Measurements from ENCODE around the gene TLL1. TPM values are rescaled to one million over a fixed set of nuclear protein-coding genes. Genes with fewer than 3 reads are reported as not detected.

The TLL1 gene
- polyA plus RNA-seq, 1 experiment = not detected

GRCh38 chr4:165855191-165855590 is 17.8 kb upstream of the TLL1 start:
- CTCF ChIA-PET = no interaction called here
- Histone ChIP-seq H3K9me3 (ENCODE audit: control insufficient read depth, insufficient read depth, low read length) (no peaks in the 10 kb centered on the region; the same call in 1 of the 2 replicates), H3K27ac (ENCODE audit: low read depth, low read length) (no peak overlapping the region), H3K4me3 (ENCODE audit: low read depth, low read length) (no peak overlapping the region), H3K27me3 (ENCODE audit: control insufficient read depth, insufficient read depth, low read length) (no peaks in the 10 kb centered on the region)
- no peak for DNase-seq (ENCODE audit: low read depth, low spot score)
- POLR2A ChIA-PET = no interaction called here
- TF ChIP-seq, protein P1, sequence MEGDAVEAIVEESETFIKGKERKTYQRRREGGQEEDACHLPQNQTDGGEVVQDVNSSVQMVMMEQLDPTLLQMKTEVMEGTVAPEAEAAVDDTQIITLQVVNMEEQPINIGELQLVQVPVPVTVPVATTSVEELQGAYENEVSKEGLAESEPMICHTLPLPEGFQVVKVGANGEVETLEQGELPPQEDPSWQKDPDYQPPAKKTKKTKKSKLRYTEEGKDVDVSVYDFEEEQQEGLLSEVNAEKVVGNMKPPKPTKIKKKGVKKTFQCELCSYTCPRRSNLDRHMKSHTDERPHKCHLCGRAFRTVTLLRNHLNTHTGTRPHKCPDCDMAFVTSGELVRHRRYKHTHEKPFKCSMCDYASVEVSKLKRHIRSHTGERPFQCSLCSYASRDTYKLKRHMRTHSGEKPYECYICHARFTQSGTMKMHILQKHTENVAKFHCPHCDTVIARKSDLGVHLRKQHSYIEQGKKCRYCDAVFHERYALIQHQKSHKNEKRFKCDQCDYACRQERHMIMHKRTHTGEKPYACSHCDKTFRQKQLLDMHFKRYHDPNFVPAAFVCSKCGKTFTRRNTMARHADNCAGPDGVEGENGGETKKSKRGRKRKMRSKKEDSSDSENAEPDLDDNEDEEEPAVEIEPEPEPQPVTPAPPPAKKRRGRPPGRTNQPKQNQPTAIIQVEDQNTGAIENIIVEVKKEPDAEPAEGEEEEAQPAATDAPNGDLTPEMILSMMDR (IDR thresholded peaks at IDR 0.05; ENCODE audit: low read depth, low read length) = no peak

- no peak for DNase-seq (ENCODE audit: low read depth, low spot score)
- POLR2A ChIA-PET = no interaction called here
- Histone ChIP-seq H3K4me3 (ENCODE audit: low read depth, low read length) (no peak overlapping the region), H3K27ac (ENCODE audit: low read depth, low read length) (no peak overlapping the region), H3K27me3 (ENCODE audit: control insufficient read depth, insufficient read depth, low read length) (no peaks in the 10 kb centered on the region), H3K9me3 (ENCODE audit: control insufficient read depth, insufficient read depth, low read length) (no peaks in the 10 kb centered on the region; the same call in 1 of the 2 replicates)
- CTCF ChIA-PET = no interaction called here
- TF ChIP-seq, protein P1 (IDR thresholded peaks at IDR 0.05; ENCODE audit: low read depth, low read length) = no peak
These were observed 11.7 kb upstream of the TLL1 start for GRCh38 chr4:165861363-165861762.

GRCh38 chr4:165864271-165864670 is 8.8 kb upstream of the TLL1 start:
- no peak for DNase-seq (ENCODE audit: low read depth, low spot score)
- TF ChIP-seq, protein P1 (IDR thresholded peaks at IDR 0.05; ENCODE audit: low read depth, low read length) = no peak
- no peaks in the 10 kb centered on the region for H3K9me3 ChIP-seq (ENCODE audit: control insufficient read depth, insufficient read depth, low read length)
- H3K27me3 ChIP-seq (ENCODE audit: control insufficient read depth, insufficient read depth, low read length) = no peaks in the 10 kb centered on the region
- CTCF ChIA-PET = no interaction called here
- POLR2A ChIA-PET = no interaction called here
- H3K27ac ChIP-seq (ENCODE audit: low read depth, low read length) = no peak overlapping the region
- no peak overlapping the region for H3K4me3 ChIP-seq (ENCODE audit: low read depth, low read length)

DNA sequence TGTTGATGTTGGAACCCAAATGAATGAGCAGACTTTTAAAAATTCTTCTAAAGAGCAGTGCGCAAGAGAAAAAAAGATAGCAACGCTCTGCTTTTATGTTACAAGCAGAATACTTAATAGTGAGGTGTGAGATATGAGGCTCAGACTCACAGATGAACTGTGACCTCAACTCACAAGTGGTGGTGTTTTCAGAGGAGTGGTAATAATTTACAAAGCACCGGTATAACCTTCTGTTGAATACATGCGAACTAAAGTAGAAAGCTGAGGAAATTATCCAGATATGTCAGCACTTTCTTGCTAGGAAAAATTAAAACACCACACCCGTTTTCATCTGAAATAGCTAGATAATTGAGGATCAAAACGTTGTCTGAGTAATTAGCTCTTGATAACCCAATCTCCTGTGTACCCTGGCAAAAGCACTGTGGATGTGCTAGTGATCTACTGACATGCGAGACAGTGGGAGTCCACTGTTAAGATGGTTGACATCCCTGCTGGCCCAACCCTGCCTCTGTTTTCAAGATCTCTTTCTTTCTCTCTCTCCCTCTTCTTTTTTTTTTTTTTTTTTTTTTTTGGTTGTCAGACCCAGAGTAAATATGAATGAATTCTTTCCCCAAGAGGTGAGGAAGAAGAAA is 6.9 kb upstream of the TLL1 start:
- no peak overlapping the region for H3K4me3 ChIP-seq (ENCODE audit: low read depth, low read length)

GRCh38 chr4:165867961-165868360 is 5.1 kb upstream of the TLL1 start:
- no peaks in the 10 kb centered on the region for H3K9me3 ChIP-seq (ENCODE audit: control insufficient read depth, insufficient read depth, low read length)
- ChIA-PET CTCF (no interaction called here), POLR2A (no interaction called here)
- no peak for DNase-seq (ENCODE audit: low read depth, low spot score)
- TF ChIP-seq, protein P1 (IDR thresholded peaks at IDR 0.05; ENCODE audit: low read depth, low read length) = no peak
- H3K4me3 ChIP-seq (ENCODE audit: low read depth, low read length) = no peak overlapping the region
- peaks cover 7% of the 10 kb centered on the region for H3K27me3 ChIP-seq (ENCODE audit: control insufficient read depth, insufficient read depth, low read length)
- H3K27ac ChIP-seq (ENCODE audit: low read depth, low read length) = no peak overlapping the region

More for the DNA sequence above, 6.9 kb upstream of the TLL1 start:
- TF ChIP-seq, protein P1 (IDR thresholded peaks at IDR 0.05; ENCODE audit: low read depth, low read length) = no peak
- Histone ChIP-seq H3K9me3 (ENCODE audit: control insufficient read depth, insufficient read depth, low read length) (no peaks in the 10 kb centered on the region), H3K27ac (ENCODE audit: low read depth, low read length) (no peak overlapping the region), H3K27me3 (ENCODE audit: control insufficient read depth, insufficient read depth, low read length) (no peaks in the 10 kb centered on the region)
- ChIA-PET POLR2A (no interaction called here), CTCF (no interaction called here)
- no peak for DNase-seq (ENCODE audit: low read depth, low spot score)

Data from AG04450 (cell line).